ENCODE data around the gene GPR18.

The GPR18 gene

DNA sequence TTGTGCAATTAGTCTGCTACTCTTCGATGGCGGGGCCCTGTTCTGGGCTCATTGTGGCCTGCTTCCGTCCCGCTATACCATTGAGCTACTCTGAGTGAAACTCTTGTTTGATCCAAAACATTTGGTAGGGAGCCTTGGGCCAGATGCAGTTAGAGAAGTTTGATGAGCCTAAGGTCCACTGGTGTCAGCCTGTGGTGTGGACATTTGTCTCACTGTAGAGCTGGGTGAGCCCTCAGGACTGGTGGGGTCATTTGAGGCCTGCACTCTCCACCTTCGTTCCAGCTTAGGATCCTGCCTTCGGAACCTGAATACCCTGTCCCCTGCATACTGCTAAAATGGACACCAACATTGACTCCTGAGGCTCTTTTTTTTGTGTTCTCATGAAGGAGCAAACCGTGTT is 50.7 kb downstream of the GPR18 start:
- no peak for DNase-seq (ENCODE audit: low spot score)

DNA sequence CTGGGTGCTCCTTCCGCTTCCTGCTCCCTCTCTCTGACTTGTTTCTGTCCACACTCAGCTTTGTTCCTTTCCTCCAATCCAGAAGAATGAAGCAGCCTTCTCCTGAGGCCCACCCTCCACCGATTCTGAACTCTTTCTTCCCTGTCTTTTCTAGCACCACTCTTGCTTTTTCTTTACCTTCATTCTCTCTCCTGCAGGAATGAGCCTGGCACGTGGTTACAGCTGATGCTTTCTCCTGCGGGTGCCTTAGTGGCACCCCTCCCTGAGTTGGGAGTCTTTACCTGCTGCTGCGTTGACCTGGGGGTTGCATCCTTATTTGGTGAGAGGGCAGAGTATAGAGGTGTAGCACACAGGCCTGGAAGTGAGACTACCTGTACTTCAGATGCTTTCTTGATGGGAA is 51.3 kb downstream of the GPR18 start:
- no peak for DNase-seq (ENCODE audit: low spot score)

DNA sequence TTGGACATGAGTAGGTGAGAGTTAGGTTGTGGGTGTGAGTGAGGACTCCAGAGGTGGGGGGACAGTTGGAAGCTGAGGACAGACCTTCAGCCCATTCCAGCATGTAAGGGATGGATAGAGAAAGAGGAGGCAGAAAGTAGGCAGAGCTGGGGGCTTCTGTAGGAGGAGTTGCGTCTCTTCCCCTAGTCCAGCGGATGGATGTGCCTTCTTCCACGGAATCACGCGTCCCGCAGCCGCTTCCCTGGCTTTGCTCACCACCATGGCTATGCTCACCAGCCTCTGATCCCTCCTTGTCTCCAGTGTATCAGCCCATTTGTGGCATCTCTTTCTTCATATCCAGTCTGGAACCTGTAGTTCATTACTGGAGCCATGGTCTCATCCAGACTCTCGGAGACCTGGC is 52.0 kb downstream of the GPR18 start:
- DNase-seq (ENCODE audit: low spot score) = no peak

DNA sequence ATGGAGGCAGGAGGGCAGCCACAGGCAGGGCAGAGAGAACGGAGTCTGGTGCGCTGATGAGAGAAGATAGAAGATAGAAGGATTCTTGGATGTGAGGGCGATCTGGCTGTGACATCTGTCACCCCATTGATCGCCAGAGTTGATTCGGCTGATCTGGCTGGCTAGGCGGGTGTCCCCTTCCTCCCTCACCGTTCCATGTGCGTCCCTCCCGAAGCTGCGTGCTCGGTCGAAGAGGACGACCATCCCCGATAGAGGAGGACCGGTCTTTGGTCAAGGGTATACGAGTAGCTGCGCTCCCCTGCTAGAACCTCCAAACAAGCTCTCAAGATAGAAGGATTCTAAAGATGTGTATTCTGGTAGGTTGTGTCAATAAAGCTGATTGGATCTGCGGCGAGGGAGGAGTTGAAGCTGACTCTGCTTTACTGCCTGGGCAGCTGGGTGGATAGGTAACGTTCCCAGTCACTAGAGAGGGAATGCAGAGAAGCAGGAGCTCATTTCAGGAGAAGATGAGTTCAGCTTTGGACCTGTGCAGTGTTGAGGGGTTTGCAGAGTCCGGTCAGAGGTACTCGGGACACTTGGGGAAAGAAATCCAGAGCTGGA is 52.5 kb downstream of the GPR18 start:
- DNase-seq (ENCODE audit: low spot score) = no peak
